K562 (cell line): ENCODE measurements around the gene LRRC8E. TPM values are rescaled to one million over a fixed set of nuclear protein-coding genes. Genes with fewer than 3 reads are reported as not detected.

Experiments
- ATF7 ChIP-seq: fragments of 450-650 bp; IDR thresholded peaks from 2 replicates; pipeline ENCODE4 v1.7.1; 2014; ENCODE audit warnings: mild to moderate bottlenecking, moderate library complexity
- ETS1 ChIP-seq: conservative IDR thresholded peaks from 2 replicates; pipeline ENCODE4 v1.6.1; 2011; ENCODE audit warnings: low read depth, mild to moderate bottlenecking, low read length; ENCODE audit not compliant: control insufficient read depth
- ETV6 ChIP-seq, 3 experiments: fragments of 150-350 bp in 1 of 3; sonication (generic) in 1 of 3; formaldehyde crosslinking in 1 of 3; IDR thresholded peaks; 2 replicates each; pipeline versions ENCODE4 v1.6.1 to v1.8.0; 2014 to 2022; ENCODE audit warnings: borderline replicate concordance in 2 of 3, low read depth in 2 of 3, antibody characterized with exemption in 1 of 3, low read length in 1 of 3, mild to moderate bottlenecking in 1 of 3, missing genetic modification reagents in 1 of 3
- GABPB1 ChIP-seq: sonication (generic); formaldehyde crosslinking; IDR thresholded peaks from 2 replicates; pipeline ENCODE4 v1.8.0; 2022; ENCODE audit warnings: mild to moderate bottlenecking, missing genetic modification reagents
- HDGF ChIP-seq: fragments of 450-650 bp; IDR thresholded peaks from 2 replicates; pipeline ENCODE4 v1.6.1; 2016
- HNRNPL ChIP-seq: fragments of 200-400 bp; formaldehyde crosslinking; IDR thresholded peaks from 2 replicates; pipeline ENCODE4 v1.6.1; 2017; ENCODE audit warnings: low read depth, mild to moderate bottlenecking, low read length
- MAFG ChIP-seq: fragments of 450-650 bp; conservative IDR thresholded peaks from 2 replicates; pipeline ENCODE4 v1.6.1; 2016; ENCODE audit warnings: missing genetic modification characterization, missing compliant biosample characterization
- POLR2G ChIP-seq: fragments of 200-400 bp; formaldehyde crosslinking; IDR thresholded peaks from 2 replicates; pipeline ENCODE4 v1.6.1; 2017; ENCODE audit warnings: low read depth, mild to moderate bottlenecking, antibody characterized with exemption, low read length, moderate library complexity
- RFX1 ChIP-seq: fragments of 450-650 bp; IDR thresholded peaks from 2 replicates; pipeline ENCODE4 v1.6.1; 2016; ENCODE audit warnings: mild to moderate bottlenecking, moderate library complexity
- SP1 ChIP-seq: sonication (generic); formaldehyde crosslinking; IDR thresholded peaks from 2 replicates; pipeline ENCODE4 v1.8.1; 2022; ENCODE audit warnings: mild to moderate bottlenecking, missing genetic modification reagents
- TSHZ1 ChIP-seq: fragments of 250-450 bp; sonication (Bioruptor Pico); IDR thresholded peaks from 2 replicates; pipeline ENCODE4 v1.4.0; 2020; ENCODE audit warnings: mild to moderate bottlenecking, moderate library complexity
- ZNF165 ChIP-seq: fragments of 250-450 bp; sonication (Bioruptor Pico); IDR thresholded peaks from 2 replicates; pipeline ENCODE4 v1.4.0; 2020; ENCODE audit warnings: borderline replicate concordance
- ZNF384 ChIP-seq: IDR thresholded peaks from 2 replicates; pipeline ENCODE4 v1.6.1; 2012; ENCODE audit warnings: low read depth, low read length, improper control_type of control experiment
- ZNF407 ChIP-seq: fragments of 450-650 bp; IDR thresholded peaks from 2 replicates; pipeline ENCODE4 v1.6.1; 2016; ENCODE audit warnings: low read depth
- polyA plus RNA-seq, 8 experiments: library from polyadenylated mRNA; depleted of rRNA in 4 of 8; stranded (reverse) in 5 of 8; unstranded in 3 of 8; fragments of >200 nt; fragmentation: Nextera tagmentation in 2 of 8; fragmentation: Illumina TruSeq in 1 of 8; extraction: Ambion mirVana in 2 of 8; extraction: Trizol in 1 of 8; gene quantifications; 2 replicates each; pipeline versions ENCODE4 v1.2.1 to v1.2.3, GENCODE V29; 2011 to 2014; ENCODE audit warnings: inconsistent platforms in 1 of 8, missing spikeins in 1 of 8
- total RNA-seq, 7 experiments: library from RNA; depleted of rRNA in 6 of 7; stranded (reverse); fragments of >200 nt in 6 of 7; fragmentation: Illumina TruSeq in 2 of 7; extraction: Trizol in 2 of 7; gene quantifications; 2 replicates each; pipeline versions ENCODE4 v1.2.1 to v1.2.3, GENCODE V29; 2011 to 2021; ENCODE audit warnings: low replicate concordance in 1 of 7

LRRC8E gene
- total and polyA plus RNA-seq, 9 of the 15 experiments (the other 6 are each of a cell fraction or from before 2014, with no cell fraction given): 0.08 to 5.7 (median 3.5) TPM; not detected in 1

GRCh38 chr19:7944177-7944761, 56.0 kb downstream of the LRRC8E start (continued):
- TF ChIP-seq ZNF407: no peak
- no peak for TF ChIP-seq GABPB1 (CRISPR knock-in tag)
- TF ChIP-seq SP1 (CRISPR knock-in tag): no peak
- TF ChIP-seq TSHZ1: no peak
- TF ChIP-seq ATF7: no peak
- peak; percentile 24; the same call in 1 of the 2 replicates for TF ChIP-seq ETS1
- no peak for TF ChIP-seq ZNF165 (CRISPR knock-in tag)
- TF ChIP-seq POLR2G: no peak
- TF ChIP-seq ETV6 (IDR thresholded peaks at IDR 0.05; ENCODE audit: borderline replicate concordance in 1 of 2, low read depth in 2 of 2, low read length in 1 of 2): no peak
- no peak for TF ChIP-seq ETV6 (CRISPR knock-in tag; IDR thresholded peaks at IDR 0.05; ENCODE audit: borderline replicate concordance)
- TF ChIP-seq HDGF: no peak; the same call in none of the 2 replicates
- TF ChIP-seq RFX1: no peak
- peak; percentile 79 for TF ChIP-seq ZNF384
- TF ChIP-seq MAFG: no peak
- no peak for TF ChIP-seq HNRNPL
